Activated naive CD4-positive, alpha-beta T cell treated with anti-CD3 and anti-CD28 coated beads for 36 hours (primary cell): ENCODE data around the gene MYO9A. TPM values are rescaled to one million over a fixed set of nuclear protein-coding genes. Genes with fewer than 3 reads are reported as not detected.

Source experiments
- CTCF ChIA-PET: fragments of 350-600 bp; sonication (Branson Sonifier 250); formaldehyde crosslinking; loops from one replicate; lab custom pipeline; 2021; ENCODE audit warnings: antibody characterized with exemption; lab: Charles Lee
- DNase-seq: peaks from one replicate; pipeline ENCODE4 v3.0.0-alpha.2; 2020
- H3K27ac Mint-ChIP-seq: one replicate; pipeline ENCODE4 v1.8.0; 2021; ENCODE audit warnings: mild to moderate bottlenecking, mixed read lengths
- H3K27me3 Mint-ChIP-seq: one replicate; pipeline ENCODE4 v1.8.0; 2021; ENCODE audit warnings: low read depth, mixed read lengths
- H3K36me3 Mint-ChIP-seq: one replicate; pipeline ENCODE4 v1.8.0; 2021; ENCODE audit warnings: low read depth, mixed read lengths
- H3K4me1 Mint-ChIP-seq: one replicate; pipeline ENCODE4 v1.8.0; 2021; ENCODE audit warnings: low read depth, mixed read lengths
- H3K4me3 Mint-ChIP-seq: one replicate; pipeline ENCODE4 v1.8.0; 2021; ENCODE audit warnings: mild to moderate bottlenecking, moderate library complexity, mixed read lengths
- H3K9me3 Mint-ChIP-seq: one replicate; pipeline ENCODE4 v1.8.0; 2021; ENCODE audit warnings: mixed read lengths
- intact Hi-C: fragments of 100-400 bp; cut with micrococcal nuclease; formaldehyde crosslinking; loops from one replicate; pipeline ENCODE4 v1.15.1; 2023
- total RNA-seq, 2 experiments: library from RNA; stranded (reverse); gene quantifications; one replicate each; pipeline ENCODE4 v1.2.3, GENCODE V29; 2021

The MYO9A gene
- total RNA-seq, 2 experiments from 2014 or later, result 9.5 to 10.0 TPM

- peaks cover 3% of the 10 kb centered on the region for H3K27me3 Mint-ChIP-seq
- CTCF ChIA-PET, result interaction anchor here (0.6 kb wide), 1 partner anchor 927 kb away, joined by 4 read pairs; no protein-coding TSS in a partner anchor
- DNase-seq, result no peak
- no peaks in the 10 kb centered on the region for H3K36me3 Mint-ChIP-seq
- no peaks in the 10 kb centered on the region for H3K4me1 Mint-ChIP-seq
- intact Hi-C loops, result no loop called here
- no peak overlapping the region for H3K27ac Mint-ChIP-seq
- H3K9me3 Mint-ChIP-seq, result no peaks in the 10 kb centered on the region
- no peak overlapping the region for H3K4me3 Mint-ChIP-seq
These were observed 341.6 kb downstream of the MYO9A start for GRCh38 chr15:71776304-71776703.

GRCh38 chr15:71775856-71776255, 342.1 kb downstream of the MYO9A start:
- intact Hi-C loops, result no loop called here
- CTCF ChIA-PET, result interaction anchor here (0.6 to 0.7 kb wide), 2 partner anchors 60 to 926 kb away, joined by 3 to 4 read pairs; no protein-coding TSS in a partner anchor
- Mint-ChIP-seq H3K9me3 (no peaks in the 10 kb centered on the region), H3K36me3 (no peaks in the 10 kb centered on the region), H3K27ac (no peak overlapping the region), H3K4me1 (no peaks in the 10 kb centered on the region), H3K27me3 (no peaks in the 10 kb centered on the region), H3K4me3 (no peak overlapping the region)
- no peak for DNase-seq

GRCh38 chr15:71773206-71773859, 344.6 kb downstream of the MYO9A start:
- no peaks in the 10 kb centered on the region for H3K36me3 Mint-ChIP-seq
- H3K4me3 Mint-ChIP-seq, result no peak overlapping the region
- no peak overlapping the region for H3K27ac Mint-ChIP-seq
- H3K27me3 Mint-ChIP-seq, result no peaks in the 10 kb centered on the region
- DNase-seq, result no peak
- H3K4me1 Mint-ChIP-seq, result no peaks in the 10 kb centered on the region
- CTCF ChIA-PET, result interaction anchor here (1.3 kb wide), 1 partner anchor 382 kb away, joined by 4 read pairs; no protein-coding TSS in a partner anchor
- intact Hi-C loops, result no loop called here
- no peaks in the 10 kb centered on the region for H3K9me3 Mint-ChIP-seq

Other genes starting within 250 kb of the MYO9A start
- 1 to 10 TPM; 2.0 TPM for gene SENP8, start 253 bp upstream of the MYO9A start, total RNA-seq
- not detected for gene GRAMD2A, start 79.6 kb upstream of the MYO9A start, total RNA-seq
- gene PKM, start 113.0 kb upstream of the MYO9A start, total RNA-seq, result 1,000 to 10,000 TPM; 1,794 to 1,797 TPM
- gene PARP6, start 154.4 kb upstream of the MYO9A start, total RNA-seq, result 10 to 100 TPM; 38.8 to 44.7 TPM
- under 1 TPM in 1 of 2 experiments, not detected in 1; 0.22 TPM for gene CELF6, start 202.0 kb upstream of the MYO9A start, total RNA-seq